Calu3 (cell line): ENCODE data around the gene PDGFD. TPM values are rescaled to one million over a fixed set of nuclear protein-coding genes. Genes with fewer than 3 reads are reported as not detected.

Experiments used
- BruUV-seq: library from RNA; stranded (reverse); fragments of 400-500 nt; replicated peaks from 2 replicates; lab custom pipeline; 2021; lab: Mats Ljungman, UMichigan
- CTCF ChIA-PET: fragments of 300-600 bp; sonication (Branson Sonifier 250); formaldehyde crosslinking; loops from one replicate; lab custom pipeline; 2022; ENCODE audit warnings: antibody characterized with exemption; lab: Charles Lee
- DNase-seq: peaks from one replicate; pipeline ENCODE4 v3.0.0; 2022
- H3K27ac Mint-ChIP-seq: one replicate; pipeline ENCODE4 v1.8.0; 2022; ENCODE audit warnings: mixed read lengths; ENCODE audit not compliant: unreplicated experiment
- H3K27me3 Mint-ChIP-seq: one replicate; pipeline ENCODE4 v1.8.0; 2022; ENCODE audit warnings: mixed read lengths; ENCODE audit not compliant: unreplicated experiment
- H3K36me3 Mint-ChIP-seq: one replicate; pipeline ENCODE4 v1.8.0; 2022; ENCODE audit warnings: mild to moderate bottlenecking, moderate library complexity, mixed read lengths; ENCODE audit not compliant: insufficient read depth, unreplicated experiment
- H3K4me1 Mint-ChIP-seq: one replicate; pipeline ENCODE4 v1.8.0; 2022; ENCODE audit warnings: mild to moderate bottlenecking, low read depth, mixed read lengths; ENCODE audit not compliant: unreplicated experiment
- H3K4me3 Mint-ChIP-seq: one replicate; pipeline ENCODE4 v1.8.0; 2022; ENCODE audit warnings: mild to moderate bottlenecking, low read depth, moderate library complexity, mixed read lengths; ENCODE audit not compliant: unreplicated experiment
- H3K9me3 Mint-ChIP-seq: one replicate; pipeline ENCODE4 v1.8.0; 2022; ENCODE audit warnings: low read depth, mixed read lengths; ENCODE audit not compliant: unreplicated experiment
- CTCF ChIP-seq: fragments of 200-600 bp; IDR thresholded peaks from one replicate; pipeline ENCODE4 v1.8.0; 2022; ENCODE audit warnings: antibody characterized with exemption; ENCODE audit not compliant: unreplicated experiment
- intact Hi-C: fragments of 100-400 bp; cut with micrococcal nuclease; formaldehyde crosslinking; loops from one replicate; pipeline ENCODE4 v1.10.0; 2022; ENCODE audit not compliant: unreplicated experiment
- total RNA-seq: library from RNA; stranded (reverse); gene quantifications from 2 replicates; pipeline ENCODE4 v1.2.3, GENCODE V29; 2022

Gene PDGFD
- total RNA-seq, 1 experiment from 2014 or later: 5.1 TPM

- no peaks in the 10 kb centered on the region for H3K9me3 Mint-ChIP-seq
- CTCF ChIA-PET: no interaction called here
- H3K4me1 Mint-ChIP-seq: no peaks in the 10 kb centered on the region
- intact Hi-C loops: no loop called here
- no peak for DNase-seq
- no TSS peak for BruUV-seq
- H3K27ac Mint-ChIP-seq: no peak overlapping the region
- no peaks in the 10 kb centered on the region for H3K36me3 Mint-ChIP-seq
- H3K4me3 Mint-ChIP-seq: no peak overlapping the region
- TF ChIP-seq CTCF: no peak
- H3K27me3 Mint-ChIP-seq: no peaks in the 10 kb centered on the region
Measured at GRCh38 chr11:104094576-104094975, 69.4 kb downstream of the PDGFD start.

- CTCF ChIA-PET: no interaction called here
- no peak for TF ChIP-seq CTCF
- no peak overlapping the region for H3K4me3 Mint-ChIP-seq
- H3K36me3 Mint-ChIP-seq: no peaks in the 10 kb centered on the region
- DNase-seq: no peak
- H3K27me3 Mint-ChIP-seq: no peaks in the 10 kb centered on the region
- no TSS peak for BruUV-seq
- intact Hi-C loops: no loop called here
- H3K9me3 Mint-ChIP-seq: no peaks in the 10 kb centered on the region
- no peak overlapping the region for H3K27ac Mint-ChIP-seq
- H3K4me1 Mint-ChIP-seq: no peaks in the 10 kb centered on the region
Measured at GRCh38 chr11:104093426-104094280, 70.3 kb downstream of the PDGFD start.

GRCh38 chr11:104092744-104093143 is 71.2 kb downstream of the PDGFD start:
- no peaks in the 10 kb centered on the region for H3K36me3 Mint-ChIP-seq
- H3K9me3 Mint-ChIP-seq: no peaks in the 10 kb centered on the region
- H3K27ac Mint-ChIP-seq: no peak overlapping the region
- no peak for DNase-seq
- H3K27me3 Mint-ChIP-seq: no peaks in the 10 kb centered on the region
- BruUV-seq: no TSS peak
- CTCF ChIA-PET: no interaction called here
- intact Hi-C loops: no loop called here
- TF ChIP-seq CTCF: no peak
- H3K4me1 Mint-ChIP-seq: no peaks in the 10 kb centered on the region
- no peak overlapping the region for H3K4me3 Mint-ChIP-seq

GRCh38 chr11:104091281-104092096 is 72.5 kb downstream of the PDGFD start:
- DNase-seq: no peak
- BruUV-seq: no TSS peak
- Mint-ChIP-seq H3K4me1 (no peaks in the 10 kb centered on the region), H3K36me3 (no peaks in the 10 kb centered on the region), H3K4me3 (no peak overlapping the region), H3K27ac (no peak overlapping the region), H3K9me3 (no peaks in the 10 kb centered on the region), H3K27me3 (no peaks in the 10 kb centered on the region)
- CTCF ChIA-PET: no interaction called here
- TF ChIP-seq CTCF: no peak
- intact Hi-C loops: no loop called here
